Measurements from ENCODE around the gene RNASE3.
"Not testable (repeated sequence)": the region's sequence is repeated elsewhere in the genome, so short reads cannot be mapped to it uniquely, and the experiment has no call there.

RNASE3 gene

DNA sequence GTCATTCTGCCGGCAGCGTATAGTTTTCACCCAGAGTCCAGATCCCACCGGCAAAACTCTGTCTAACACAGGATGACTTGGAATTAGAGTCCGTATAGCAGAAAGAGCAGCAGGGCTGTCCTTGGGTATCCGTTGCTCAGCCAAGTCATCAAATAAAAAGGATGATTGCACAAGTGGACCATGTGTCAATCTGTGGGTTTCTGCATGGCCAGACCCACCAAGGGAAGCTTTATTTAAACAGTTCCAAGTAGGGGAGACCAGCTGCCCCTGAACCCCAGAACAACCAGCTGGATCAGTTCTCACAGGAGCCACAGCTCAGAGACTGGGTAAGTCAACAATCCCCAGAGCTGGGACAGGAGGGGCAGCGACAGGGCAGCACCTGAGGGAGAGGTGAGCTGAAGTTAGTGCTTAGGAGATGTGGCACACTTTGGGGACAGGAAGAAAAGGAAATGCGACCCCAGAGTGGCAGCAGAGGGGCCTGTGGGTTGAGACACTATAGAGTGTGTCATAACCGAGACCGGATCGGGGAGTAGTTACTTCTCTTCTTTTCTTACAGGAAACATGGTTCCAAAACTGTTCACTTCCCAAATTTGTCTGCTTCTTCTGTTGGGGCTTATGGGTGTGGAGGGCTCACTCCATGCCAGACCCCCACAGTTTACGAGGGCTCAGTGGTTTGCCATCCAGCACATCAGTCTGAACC lies at the start of gene RNASE3:
Gene RNASE3, plus strand, starts transcription at position 260 of the 700 bp plus-strand sequence. Its CDS starts 302 bp downstream, at position 562.
- not testable (repeated sequence) for H3K4me3 Mint-ChIP-seq; H3K9me3 Mint-ChIP-seq (ENCODE audit: low read depth); H3K36me3 Mint-ChIP-seq; H3K4me1 Mint-ChIP-seq (ENCODE audit: low read depth); H3K27ac Mint-ChIP-seq
- H3K27me3 Mint-ChIP-seq, result peaks cover 11% of the 10 kb centered on the region

DNA sequence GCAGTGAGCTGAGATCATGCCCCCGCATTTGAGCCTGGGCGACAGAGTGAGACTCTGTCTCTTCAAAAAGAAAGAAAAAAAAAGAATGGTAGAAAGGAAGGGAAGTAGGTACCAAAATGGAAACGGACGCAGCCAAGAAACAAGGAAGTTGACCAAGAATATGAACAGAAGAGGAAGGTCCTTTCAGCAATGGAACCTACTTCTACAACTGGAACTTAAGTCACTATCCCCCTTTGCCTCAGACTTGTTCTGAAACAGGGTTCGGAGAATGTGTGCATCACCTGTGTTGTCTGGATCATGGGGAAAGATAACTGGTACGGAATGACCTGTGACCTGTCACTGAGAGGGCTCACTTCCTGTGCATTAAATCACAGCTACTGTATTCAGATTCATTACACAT lies 44.6 kb upstream of the RNASE3 start:
- H3K9me3 Mint-ChIP-seq (ENCODE audit: low read depth), result no peaks in the 10 kb centered on the region
- H3K4me3 Mint-ChIP-seq, result no peak overlapping the region
- no peaks in the 10 kb centered on the region for H3K36me3 Mint-ChIP-seq
- H3K27ac Mint-ChIP-seq, result no peak overlapping the region
- H3K4me1 Mint-ChIP-seq (ENCODE audit: low read depth), result no peaks in the 10 kb centered on the region
- peaks cover 5% of the 10 kb centered on the region for H3K27me3 Mint-ChIP-seq

DNA sequence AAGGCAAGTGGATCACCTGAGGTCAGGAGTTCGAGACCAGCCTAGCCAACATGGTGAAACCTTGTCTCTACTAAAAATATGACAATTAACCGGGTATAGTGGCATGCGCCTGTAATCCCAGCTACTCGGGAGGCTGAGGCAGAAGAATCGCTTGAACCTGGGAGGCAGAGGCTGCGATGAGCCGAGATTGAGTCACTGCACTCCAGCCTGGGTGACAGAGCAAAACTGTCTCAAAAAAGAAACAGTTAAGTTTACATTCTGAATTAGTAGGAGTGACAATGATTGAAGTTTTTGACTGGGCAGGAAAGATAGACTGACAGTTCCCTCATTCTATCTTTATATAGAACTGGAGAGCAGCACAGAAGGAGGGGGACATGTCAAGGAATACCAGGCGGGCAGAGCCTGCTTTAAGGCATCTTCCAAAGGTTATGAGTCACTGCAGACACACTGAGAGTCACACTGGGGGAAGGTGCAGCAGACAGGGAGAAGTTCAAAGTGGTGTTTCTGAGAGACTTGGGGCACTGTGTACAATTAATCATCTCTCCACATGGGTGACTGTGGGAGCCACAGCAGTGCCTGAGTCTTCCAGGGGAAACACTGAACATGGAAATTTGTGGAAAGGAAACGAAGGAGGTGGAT lies 42.8 kb upstream of the RNASE3 start:
- H3K4me1 Mint-ChIP-seq (ENCODE audit: low read depth), result no peaks in the 10 kb centered on the region
- no peaks in the 10 kb centered on the region for H3K36me3 Mint-ChIP-seq

DNA sequence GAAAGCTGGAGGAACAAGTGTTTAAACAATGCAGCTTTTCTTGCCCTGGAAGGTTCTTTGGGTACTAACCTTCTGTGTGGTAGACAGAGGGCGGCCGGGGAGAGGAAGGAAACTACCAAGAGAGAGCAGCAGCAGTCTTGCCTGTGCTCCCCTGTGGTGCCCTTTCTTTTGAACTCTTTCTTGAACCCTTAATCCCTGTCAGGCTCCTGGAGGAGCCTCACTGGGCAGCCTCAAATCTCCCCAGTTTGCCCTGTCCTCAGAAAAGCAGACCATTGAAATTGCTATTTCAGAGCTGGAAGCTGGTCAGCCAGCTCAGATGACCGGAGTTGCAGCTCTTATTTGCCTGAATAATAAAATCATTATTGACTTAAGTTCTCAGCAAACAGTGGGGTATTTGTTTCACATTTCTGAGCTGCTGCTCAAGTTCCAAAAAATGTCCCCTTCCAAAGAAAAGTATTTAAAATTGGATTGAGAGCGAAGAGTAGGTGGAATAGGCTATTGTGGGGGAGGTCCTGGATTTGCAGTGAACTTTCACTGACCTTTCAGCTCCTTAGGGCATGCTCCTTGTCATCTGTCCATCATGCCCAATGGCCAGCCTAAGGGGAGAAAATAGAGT lies 42.1 kb upstream of the RNASE3 start:
- H3K4me1 Mint-ChIP-seq (ENCODE audit: low read depth), result no peaks in the 10 kb centered on the region
- H3K27me3 Mint-ChIP-seq, result peaks cover 5% of the 10 kb centered on the region
- H3K4me3 Mint-ChIP-seq, result no peak overlapping the region
- H3K9me3 Mint-ChIP-seq (ENCODE audit: low read depth), result no peaks in the 10 kb centered on the region
- H3K27ac Mint-ChIP-seq, result no peak overlapping the region
- no peaks in the 10 kb centered on the region for H3K36me3 Mint-ChIP-seq

More for the DNA sequence above, 42.8 kb upstream of the RNASE3 start:
- Mint-ChIP-seq H3K9me3 (ENCODE audit: low read depth) (no peaks in the 10 kb centered on the region), H3K27me3 (peaks cover 5% of the 10 kb centered on the region), H3K27ac (no peak overlapping the region), H3K4me3 (no peak overlapping the region)

DNA sequence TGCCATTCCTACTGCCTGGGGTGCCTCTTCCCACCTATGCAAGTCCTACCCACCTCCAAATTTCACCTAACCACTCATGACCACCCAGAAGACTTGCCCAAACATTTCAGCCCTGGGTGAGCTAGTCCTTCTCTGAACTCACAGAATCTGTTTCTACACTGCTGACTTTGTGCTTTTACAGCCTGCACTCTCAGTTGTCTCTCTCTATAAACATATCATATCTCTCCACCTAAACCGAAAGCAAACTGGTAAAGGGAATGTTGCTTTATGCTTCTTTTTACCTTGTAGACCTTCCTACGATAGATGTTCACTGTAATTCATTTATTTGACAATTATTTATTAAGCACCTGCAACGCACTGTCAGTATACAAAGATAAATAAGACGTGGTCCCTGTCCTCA lies 38.1 kb upstream of the RNASE3 start:
- no peaks in the 10 kb centered on the region for H3K9me3 Mint-ChIP-seq (ENCODE audit: low read depth)
- H3K4me1 Mint-ChIP-seq (ENCODE audit: low read depth), result no peaks in the 10 kb centered on the region
- no peaks in the 10 kb centered on the region for H3K36me3 Mint-ChIP-seq
- peaks cover 11% of the 10 kb centered on the region for H3K27me3 Mint-ChIP-seq
- H3K27ac Mint-ChIP-seq, result no peak overlapping the region
- no peak overlapping the region for H3K4me3 Mint-ChIP-seq

DNA sequence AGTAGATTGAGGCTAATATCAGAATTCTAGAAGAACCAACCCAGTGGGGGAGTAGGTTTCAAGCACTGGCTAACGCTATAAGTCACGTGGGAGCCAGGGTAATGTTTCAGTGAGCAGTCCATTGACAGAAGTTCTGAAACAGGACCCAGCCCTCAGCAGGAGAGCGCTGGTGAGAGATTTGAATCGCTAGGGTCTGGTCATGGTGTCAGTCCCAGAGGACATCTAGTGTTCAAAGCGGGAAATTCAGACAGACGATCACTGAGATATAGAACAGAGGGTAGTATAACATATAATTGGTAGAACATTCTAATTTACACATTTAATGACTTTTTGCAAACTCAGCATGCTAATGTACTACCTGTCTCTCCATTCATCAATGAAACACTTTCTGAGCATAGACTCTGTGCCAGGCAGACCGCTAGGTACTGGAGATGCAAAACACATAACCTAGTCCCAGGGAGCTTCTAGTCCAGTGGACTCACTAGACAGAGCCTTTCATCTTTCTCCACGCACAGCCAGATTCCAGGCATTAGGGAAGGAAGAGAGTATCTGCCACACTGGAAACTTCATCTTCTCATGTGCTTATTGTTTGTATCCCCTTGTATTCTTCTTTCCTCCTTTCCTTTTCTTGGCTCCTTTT lies 35.4 kb upstream of the RNASE3 start:
- Mint-ChIP-seq H3K27ac (no peak overlapping the region), H3K4me3 (no peak overlapping the region), H3K36me3 (no peaks in the 10 kb centered on the region), H3K9me3 (ENCODE audit: low read depth) (no peaks in the 10 kb centered on the region), H3K4me1 (ENCODE audit: low read depth) (no peaks in the 10 kb centered on the region), H3K27me3 (peaks cover 13% of the 10 kb centered on the region)

DNA sequence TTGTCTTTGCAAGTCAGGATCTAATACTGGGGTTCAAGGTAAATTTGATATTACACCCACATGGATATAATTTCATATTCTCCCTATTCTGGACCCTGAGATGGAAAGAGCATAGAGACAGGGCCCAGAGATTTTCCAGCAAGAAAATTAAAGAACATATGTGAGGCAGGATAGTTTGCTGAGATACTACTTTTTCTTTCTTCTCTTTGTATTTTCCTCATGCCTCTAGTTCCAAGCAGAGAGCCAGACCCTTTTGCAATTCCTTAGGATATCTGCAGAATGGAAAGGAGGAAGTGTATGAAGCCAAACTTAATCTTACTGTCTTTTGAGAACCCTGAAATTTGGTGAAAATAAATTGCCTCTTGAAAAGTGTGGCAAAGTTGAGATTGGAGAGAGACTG lies 34.0 kb upstream of the RNASE3 start:
- H3K9me3 Mint-ChIP-seq (ENCODE audit: low read depth), result no peaks in the 10 kb centered on the region
- no peak overlapping the region for H3K27ac Mint-ChIP-seq
- H3K36me3 Mint-ChIP-seq, result no peaks in the 10 kb centered on the region
- no peak overlapping the region for H3K4me3 Mint-ChIP-seq
- H3K4me1 Mint-ChIP-seq (ENCODE audit: low read depth), result no peaks in the 10 kb centered on the region
- H3K27me3 Mint-ChIP-seq, result peaks cover 13% of the 10 kb centered on the region

DNA sequence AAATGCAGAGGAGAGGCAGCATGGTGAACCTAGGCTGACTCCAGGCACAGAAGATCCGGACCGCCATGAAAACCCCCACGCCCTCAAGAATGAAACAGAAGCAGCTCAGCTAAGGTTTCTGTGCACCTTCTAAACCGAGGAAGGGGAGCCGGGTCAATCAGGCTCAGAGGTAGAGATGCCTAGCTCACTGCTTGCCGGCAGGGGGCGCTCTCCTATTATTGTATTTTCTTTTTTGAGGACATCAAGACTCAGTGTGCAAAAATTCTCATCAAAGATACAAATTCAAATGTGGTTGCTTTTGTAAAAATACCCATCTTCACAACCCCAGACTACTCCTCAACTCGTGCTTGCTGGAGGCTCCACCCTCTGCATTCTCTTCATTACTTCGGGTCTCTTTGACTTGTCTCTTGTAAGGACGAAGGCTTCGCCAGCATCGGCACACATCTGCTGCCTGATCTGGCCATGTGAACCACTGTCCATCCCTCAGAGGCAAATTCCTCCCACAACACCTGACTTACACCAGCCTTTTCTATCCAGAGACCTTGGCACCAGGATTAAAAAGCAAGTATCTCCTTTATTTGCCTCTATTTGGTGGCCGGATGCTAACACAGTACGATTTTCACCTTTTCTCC lies 33.4 kb upstream of the RNASE3 start:
- H3K4me3 Mint-ChIP-seq, result no peak overlapping the region
- peaks cover 14% of the 10 kb centered on the region for H3K27me3 Mint-ChIP-seq
- no peak overlapping the region for H3K27ac Mint-ChIP-seq
- no peaks in the 10 kb centered on the region for H3K36me3 Mint-ChIP-seq
- no peaks in the 10 kb centered on the region for H3K9me3 Mint-ChIP-seq (ENCODE audit: low read depth)
- H3K4me1 Mint-ChIP-seq (ENCODE audit: low read depth), result no peaks in the 10 kb centered on the region

DNA sequence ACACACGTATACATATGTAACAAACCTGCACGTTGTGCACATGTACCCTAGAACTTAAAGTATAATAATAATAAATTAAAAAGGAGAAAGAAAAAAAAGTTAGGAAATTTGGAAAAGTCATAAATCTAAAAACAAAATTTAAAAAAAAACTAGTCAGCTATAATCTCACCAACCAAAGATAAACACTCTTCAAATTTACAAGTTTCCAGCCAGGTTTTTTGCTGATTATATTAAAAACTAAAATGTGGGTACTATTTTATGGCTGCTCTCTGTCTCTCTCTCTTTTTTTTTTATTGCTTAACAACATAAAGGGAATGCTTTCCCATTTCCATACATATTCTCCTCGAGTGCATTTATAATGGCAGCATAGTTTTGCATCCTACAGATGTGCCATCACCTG lies 25.0 kb upstream of the RNASE3 start:
- no peak overlapping the region for H3K4me3 Mint-ChIP-seq
- no peaks in the 10 kb centered on the region for H3K4me1 Mint-ChIP-seq (ENCODE audit: low read depth)
- H3K9me3 Mint-ChIP-seq (ENCODE audit: low read depth), result no peaks in the 10 kb centered on the region
- H3K27ac Mint-ChIP-seq, result no peak overlapping the region
- H3K27me3 Mint-ChIP-seq, result peaks cover 12% of the 10 kb centered on the region
- no peaks in the 10 kb centered on the region for H3K36me3 Mint-ChIP-seq

DNA sequence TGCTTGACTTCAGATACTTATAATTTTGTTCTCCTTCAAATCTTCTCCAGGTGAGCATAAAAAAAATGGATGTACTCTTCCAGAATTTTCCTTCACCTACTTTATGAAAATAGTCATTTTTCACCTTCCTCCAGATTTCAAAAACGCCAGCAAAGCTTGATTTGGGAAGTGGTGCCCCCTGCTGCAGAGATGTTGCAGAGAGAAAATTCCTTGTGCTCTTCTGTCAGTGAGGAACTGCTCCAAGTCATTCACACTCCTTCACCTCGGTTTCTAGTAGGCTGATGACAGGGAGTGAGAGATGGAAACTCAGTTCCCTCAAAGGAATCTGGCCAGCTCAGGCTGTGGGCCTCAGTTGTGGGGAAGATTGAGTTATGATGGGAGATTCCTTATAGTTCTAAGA lies 24.2 kb upstream of the RNASE3 start:
- H3K27ac Mint-ChIP-seq, result no peak overlapping the region
- H3K4me3 Mint-ChIP-seq, result no peak overlapping the region
- H3K36me3 Mint-ChIP-seq, result no peaks in the 10 kb centered on the region
- no peaks in the 10 kb centered on the region for H3K4me1 Mint-ChIP-seq (ENCODE audit: low read depth)
- peaks cover 12% of the 10 kb centered on the region for H3K27me3 Mint-ChIP-seq
- no peaks in the 10 kb centered on the region for H3K9me3 Mint-ChIP-seq (ENCODE audit: low read depth)

DNA sequence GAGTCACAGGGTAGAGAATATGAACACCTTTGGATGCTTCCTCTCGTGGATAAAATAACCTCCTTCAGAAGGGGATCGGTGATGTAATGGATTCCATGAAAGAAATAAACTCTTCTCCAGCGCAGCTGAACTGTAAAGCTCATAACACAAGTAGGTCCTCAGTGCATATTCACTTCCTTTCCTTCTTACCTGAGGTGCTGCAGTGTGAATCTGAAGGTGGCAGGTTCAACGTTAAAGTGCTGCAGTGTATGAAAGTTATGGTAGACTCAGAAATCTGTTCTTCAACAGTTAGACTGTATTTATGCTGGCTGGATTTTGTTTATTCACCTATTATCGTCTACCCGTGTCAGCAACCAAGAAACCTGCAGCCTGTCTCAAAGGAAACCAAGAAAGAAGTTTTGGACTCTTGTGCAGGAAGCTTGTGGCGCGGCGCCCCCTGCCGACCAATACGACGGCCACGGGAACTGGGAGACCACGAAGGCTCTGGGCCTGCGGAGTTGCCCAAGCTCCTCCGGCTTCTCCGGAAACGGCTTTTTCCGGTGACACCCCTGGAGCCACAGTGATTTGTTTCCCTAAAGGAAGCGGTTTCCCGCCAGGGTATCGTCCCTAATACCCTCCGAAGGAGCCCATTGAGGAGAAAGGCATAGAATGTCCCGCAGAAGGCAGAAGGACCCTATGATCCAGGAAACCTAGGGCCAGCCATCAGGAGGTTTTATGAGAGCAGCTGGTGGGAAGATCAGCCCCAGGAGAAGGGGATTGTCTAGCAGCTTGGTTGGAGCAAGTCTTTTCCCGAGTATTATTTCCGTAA lies 17.6 kb upstream of the RNASE3 start:
- H3K9me3 Mint-ChIP-seq (ENCODE audit: low read depth), result no peaks in the 10 kb centered on the region
- no peak overlapping the region for H3K27ac Mint-ChIP-seq
- peak overlapping the region; percentile 4 for H3K4me3 Mint-ChIP-seq
- peaks cover 6% of the 10 kb centered on the region for H3K27me3 Mint-ChIP-seq
- H3K36me3 Mint-ChIP-seq, result no peaks in the 10 kb centered on the region
- H3K4me1 Mint-ChIP-seq (ENCODE audit: low read depth), result peaks cover 12% of the 10 kb centered on the region

DNA sequence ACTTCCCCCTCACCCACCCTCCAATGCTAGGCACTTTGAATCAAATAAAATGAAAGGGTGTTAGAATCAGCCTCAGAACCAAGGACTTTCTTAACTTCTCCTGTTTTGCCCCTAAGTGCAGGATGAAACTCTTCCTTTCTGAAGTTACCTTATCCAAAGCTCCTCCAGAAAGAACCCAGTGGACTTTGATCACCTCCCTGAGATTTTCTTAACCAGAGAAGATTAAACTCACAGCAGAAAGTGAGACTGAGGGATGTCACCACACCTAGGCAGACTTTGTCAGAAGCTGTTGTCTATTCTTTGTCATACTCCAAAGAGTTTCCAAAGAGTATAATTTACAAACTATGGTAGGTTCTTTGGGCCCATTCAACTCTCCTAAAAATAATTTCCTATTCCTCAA lies 14.2 kb upstream of the RNASE3 start:
- Mint-ChIP-seq H3K4me1 (ENCODE audit: low read depth) (peaks cover 24% of the 10 kb centered on the region), H3K27me3 (no peaks in the 10 kb centered on the region), H3K27ac (no peak overlapping the region), H3K9me3 (ENCODE audit: low read depth) (no peaks in the 10 kb centered on the region), H3K36me3 (no peaks in the 10 kb centered on the region), H3K4me3 (no peak overlapping the region)

DNA sequence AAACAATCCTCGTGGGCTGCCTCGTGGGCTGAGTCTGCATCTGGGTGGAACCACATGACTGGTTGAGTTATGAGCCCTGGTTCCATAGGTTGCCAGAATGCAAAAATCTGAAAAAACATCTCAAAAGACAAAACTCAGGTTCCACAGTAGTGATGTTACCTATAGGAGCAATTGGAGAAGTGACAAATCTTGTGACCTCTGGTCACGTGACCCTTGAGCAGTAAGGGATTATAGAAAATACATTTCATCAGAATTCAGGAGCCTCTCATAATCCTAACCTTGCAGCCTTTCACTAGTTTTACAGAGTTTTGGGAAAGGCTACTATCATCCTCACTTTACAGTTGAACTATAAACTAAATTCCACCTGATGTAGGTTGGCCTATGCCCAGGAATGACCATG lies 12.5 kb upstream of the RNASE3 start:
- H3K27ac Mint-ChIP-seq, result no peak overlapping the region
- no peak overlapping the region for H3K4me3 Mint-ChIP-seq
- H3K9me3 Mint-ChIP-seq (ENCODE audit: low read depth), result no peaks in the 10 kb centered on the region
- H3K27me3 Mint-ChIP-seq, result no peaks in the 10 kb centered on the region
- peaks cover 17% of the 10 kb centered on the region for H3K4me1 Mint-ChIP-seq (ENCODE audit: low read depth)
- no peaks in the 10 kb centered on the region for H3K36me3 Mint-ChIP-seq

DNA sequence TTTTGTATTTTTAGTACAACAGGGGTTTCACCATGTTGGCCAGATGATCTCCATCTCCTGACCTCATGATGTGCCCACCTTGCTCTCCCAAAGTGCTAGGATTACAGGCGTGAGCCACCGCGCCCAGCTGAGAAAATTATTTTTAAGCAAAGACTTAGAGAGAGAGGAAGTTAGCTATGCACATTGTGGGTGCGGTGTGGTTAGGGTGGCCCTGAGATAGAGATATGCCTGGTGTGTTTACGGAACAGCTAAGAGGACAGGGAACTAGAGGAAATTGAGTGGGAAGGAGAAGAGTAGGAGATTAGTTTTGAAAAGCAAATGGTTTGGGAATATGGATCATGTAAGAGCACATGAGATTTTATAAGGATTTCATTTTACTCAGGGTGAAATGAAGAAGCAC lies 10.0 kb upstream of the RNASE3 start:
- Mint-ChIP-seq H3K27ac (peak overlapping the region; percentile 31), H3K4me3 (peak overlapping the region; percentile 55), H3K4me1 (ENCODE audit: low read depth) (peaks cover 11% of the 10 kb centered on the region)
- not testable (repeated sequence) for H3K27me3 Mint-ChIP-seq; H3K9me3 Mint-ChIP-seq (ENCODE audit: low read depth); H3K36me3 Mint-ChIP-seq
